ENCODE results near the gene CRHR2. TPM values are rescaled to one million over a fixed set of nuclear protein-coding genes. Genes with fewer than 3 reads are reported as not detected.

CRHR2 gene
- total RNA-seq, 2 donors from 2014 or later = not detected

GRCh38 chr7:30664184-30664885, 17.9 kb downstream of the CRHR2 start:
- Mint-ChIP-seq H3K27ac (no peak overlapping the region), H3K4me3 (no peak overlapping the region), H3K27me3 (ENCODE audit: low read depth) (no peaks in the 10 kb centered on the region), H3K9me3 (no peaks in the 10 kb centered on the region), H3K36me3 (ENCODE audit: insufficient read depth in 2 of 2) (no peaks in the 10 kb centered on the region), H3K4me1 (ENCODE audit: low read depth) (no peaks in the 10 kb centered on the region)
- no peak for DNase-seq
- ATAC-seq (replicated peaks in 1 of 2) = peak in 1 of 2 donors; percentile 10

GRCh38 chr7:30663414-30663813, 18.8 kb downstream of the CRHR2 start:
- no peak overlapping the region for H3K4me3 Mint-ChIP-seq
- H3K27me3 Mint-ChIP-seq (ENCODE audit: low read depth) = no peaks in the 10 kb centered on the region
- ATAC-seq (replicated peaks in 1 of 2) (no peak), DNase-seq (no peak)
- H3K4me1 Mint-ChIP-seq (ENCODE audit: low read depth) = no peaks in the 10 kb centered on the region
- H3K27ac Mint-ChIP-seq = no peak overlapping the region
- no peaks in the 10 kb centered on the region for H3K36me3 Mint-ChIP-seq (ENCODE audit: insufficient read depth in 2 of 2)
- H3K9me3 Mint-ChIP-seq = no peaks in the 10 kb centered on the region

- Mint-ChIP-seq H3K4me1 (ENCODE audit: low read depth) (no peaks in the 10 kb centered on the region), H3K9me3 (no peaks in the 10 kb centered on the region), H3K36me3 (ENCODE audit: insufficient read depth in 2 of 2) (no peaks in the 10 kb centered on the region), H3K4me3 (no peak overlapping the region), H3K27ac (no peak overlapping the region), H3K27me3 (ENCODE audit: low read depth) (no peaks in the 10 kb centered on the region)
- DNase-seq = no peak
- ATAC-seq (replicated peaks in 1 of 2) = no peak
Measured at GRCh38 chr7:30662431-30662939, 19.8 kb downstream of the CRHR2 start.

GRCh38 chr7:30661926-30662325, 20.3 kb downstream of the CRHR2 start:
- no peaks in the 10 kb centered on the region for H3K36me3 Mint-ChIP-seq (ENCODE audit: insufficient read depth in 2 of 2)
- no peak overlapping the region for H3K4me3 Mint-ChIP-seq
- H3K27me3 Mint-ChIP-seq (ENCODE audit: low read depth) = no peaks in the 10 kb centered on the region
- no peak for DNase-seq
- no peaks in the 10 kb centered on the region for H3K4me1 Mint-ChIP-seq (ENCODE audit: low read depth)
- no peak overlapping the region for H3K27ac Mint-ChIP-seq
- no peaks in the 10 kb centered on the region for H3K9me3 Mint-ChIP-seq
- no peak for ATAC-seq (replicated peaks in 1 of 2)

GRCh38 chr7:30660331-30661255, 21.7 kb downstream of the CRHR2 start:
- Mint-ChIP-seq H3K9me3 (no peaks in the 10 kb centered on the region), H3K36me3 (ENCODE audit: insufficient read depth in 2 of 2) (no peaks in the 10 kb centered on the region), H3K4me3 (no peak overlapping the region), H3K4me1 (ENCODE audit: low read depth) (no peaks in the 10 kb centered on the region), H3K27ac (no peak overlapping the region), H3K27me3 (ENCODE audit: low read depth) (no peaks in the 10 kb centered on the region)
- DNase-seq = no peak
- ATAC-seq (replicated peaks in 1 of 2) = no peak

- H3K36me3 Mint-ChIP-seq (ENCODE audit: insufficient read depth in 2 of 2) = no peaks in the 10 kb centered on the region
- H3K4me3 Mint-ChIP-seq = no peak overlapping the region
- H3K4me1 Mint-ChIP-seq (ENCODE audit: low read depth) = no peaks in the 10 kb centered on the region
- H3K27me3 Mint-ChIP-seq (ENCODE audit: low read depth) = no peaks in the 10 kb centered on the region
- H3K9me3 Mint-ChIP-seq = no peaks in the 10 kb centered on the region
- no peak for ATAC-seq (replicated peaks in 1 of 2)
- DNase-seq = no peak
- H3K27ac Mint-ChIP-seq = no peak overlapping the region
Measured at GRCh38 chr7:30659312-30659711, 22.9 kb downstream of the CRHR2 start.

- Mint-ChIP-seq H3K4me3 (no peak overlapping the region), H3K27me3 (ENCODE audit: low read depth) (no peaks in the 10 kb centered on the region), H3K36me3 (ENCODE audit: insufficient read depth in 2 of 2) (no peaks in the 10 kb centered on the region), H3K9me3 (no peaks in the 10 kb centered on the region), H3K27ac (no peak overlapping the region), H3K4me1 (ENCODE audit: low read depth) (no peaks in the 10 kb centered on the region)
- DNase-seq = no peak
- no peak for ATAC-seq (replicated peaks in 1 of 2)
Measured at GRCh38 chr7:30658479-30659074, 23.7 kb downstream of the CRHR2 start.

- Mint-ChIP-seq H3K4me3 (no peak overlapping the region), H3K4me1 (ENCODE audit: low read depth) (no peaks in the 10 kb centered on the region), H3K9me3 (no peaks in the 10 kb centered on the region), H3K27ac (no peak overlapping the region), H3K27me3 (ENCODE audit: low read depth) (no peaks in the 10 kb centered on the region), H3K36me3 (ENCODE audit: insufficient read depth in 2 of 2) (no peaks in the 10 kb centered on the region)
- ATAC-seq (replicated peaks in 1 of 2) (no peak), DNase-seq (no peak)
Measured at GRCh38 chr7:30657131-30657530, 25.1 kb downstream of the CRHR2 start.

- ATAC-seq (replicated peaks in 1 of 2) = no peak
- H3K4me1 Mint-ChIP-seq (ENCODE audit: low read depth) = no peaks in the 10 kb centered on the region
- H3K27me3 Mint-ChIP-seq (ENCODE audit: low read depth) = no peaks in the 10 kb centered on the region
- H3K36me3 Mint-ChIP-seq (ENCODE audit: insufficient read depth in 2 of 2) = no peaks in the 10 kb centered on the region
- no peaks in the 10 kb centered on the region for H3K9me3 Mint-ChIP-seq
- no peak for DNase-seq
- H3K27ac Mint-ChIP-seq = no peak overlapping the region
- H3K4me3 Mint-ChIP-seq = no peak overlapping the region
Measured at GRCh38 chr7:30656006-30656957, 26.0 kb downstream of the CRHR2 start.

GRCh38 chr7:30655096-30655970, 26.9 kb downstream of the CRHR2 start:
- H3K27ac Mint-ChIP-seq = no peak overlapping the region
- H3K27me3 Mint-ChIP-seq (ENCODE audit: low read depth) = no peaks in the 10 kb centered on the region
- H3K36me3 Mint-ChIP-seq (ENCODE audit: insufficient read depth in 2 of 2) = no peaks in the 10 kb centered on the region

GRCh38 chr7:30654296-30655090, 27.8 kb downstream of the CRHR2 start:
- ATAC-seq (replicated peaks in 1 of 2) = no peak
- no peak overlapping the region for H3K4me3 Mint-ChIP-seq
- no peaks in the 10 kb centered on the region for H3K9me3 Mint-ChIP-seq
- H3K27ac Mint-ChIP-seq = no peak overlapping the region
- no peaks in the 10 kb centered on the region for H3K27me3 Mint-ChIP-seq (ENCODE audit: low read depth)
- H3K36me3 Mint-ChIP-seq (ENCODE audit: insufficient read depth in 2 of 2) = no peaks in the 10 kb centered on the region
- no peaks in the 10 kb centered on the region for H3K4me1 Mint-ChIP-seq (ENCODE audit: low read depth)
- DNase-seq = no peak

More at GRCh38 chr7:30655096-30655970, 26.9 kb downstream of the CRHR2 start:
- Mint-ChIP-seq H3K4me3 (no peak overlapping the region), H3K9me3 (no peaks in the 10 kb centered on the region), H3K4me1 (ENCODE audit: low read depth) (no peaks in the 10 kb centered on the region)
- ATAC-seq (replicated peaks in 1 of 2) (peak in 1 of 2 donors; percentile 3), DNase-seq (no peak)
